ENCODE results near the gene MAML1.

Gene MAML1

DNA sequence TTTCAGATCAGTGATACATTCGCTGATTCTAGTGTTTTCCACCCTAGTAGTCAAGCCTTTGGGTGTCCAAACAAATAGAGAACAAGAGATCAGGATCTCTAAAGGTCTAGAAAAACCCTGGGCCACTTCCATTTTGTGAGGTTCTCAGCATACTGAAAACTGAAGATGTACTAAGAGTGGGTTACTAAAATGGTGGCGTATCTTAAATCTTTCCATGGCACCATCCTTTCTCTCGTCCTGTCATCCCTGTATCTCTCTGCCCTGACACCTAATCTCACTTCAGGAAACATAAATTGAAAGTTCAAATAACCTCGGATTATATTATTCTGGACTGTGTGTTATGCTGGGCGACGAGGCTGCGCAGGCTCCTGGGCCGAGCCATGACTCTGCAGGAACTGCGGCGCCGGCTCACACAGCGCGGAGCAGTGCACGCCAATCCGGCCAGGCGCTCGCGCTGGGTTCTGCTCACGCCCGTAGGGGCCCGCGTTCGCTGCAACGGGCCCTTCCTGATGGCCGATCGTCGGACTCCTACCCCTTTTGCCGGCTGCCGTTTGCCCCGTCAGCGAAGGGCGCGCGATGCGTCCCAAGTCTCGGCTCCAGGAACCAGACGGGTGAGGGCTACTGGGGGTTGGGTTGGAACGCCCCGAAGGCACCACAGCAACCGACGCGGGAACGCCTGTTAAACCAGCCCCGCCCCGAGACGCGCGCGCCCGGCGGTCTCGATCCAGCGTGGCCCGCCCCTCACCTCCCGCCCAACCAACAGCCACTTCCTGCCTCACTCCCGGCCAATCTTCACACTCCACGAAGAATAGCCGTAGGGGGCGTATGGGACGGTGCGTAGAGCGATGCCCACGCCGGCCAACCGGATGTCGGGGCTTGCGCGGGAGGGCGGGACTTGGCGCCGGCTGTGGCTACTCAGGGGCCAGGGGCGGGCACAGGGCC is 34.4 kb upstream of the MAML1 start:
- DNase-seq = peak; percentile 99
- Mint-ChIP-seq H3K4me1 (peaks cover 58% of the 10 kb centered on the region), H3K27me3 (ENCODE audit: low read depth, poor library complexity) (no peaks in the 10 kb centered on the region), H3K27ac (peak overlapping the region; percentile 99), H3K36me3 (ENCODE audit: low read depth) (peaks cover 31% of the 10 kb centered on the region), H3K4me3 (peak overlapping the region; percentile 98), H3K9me3 (peaks cover 10% of the 10 kb centered on the region)
- no peak for TF ChIP-seq CTCF (IDR thresholded peaks at IDR 0.05)

DNA sequence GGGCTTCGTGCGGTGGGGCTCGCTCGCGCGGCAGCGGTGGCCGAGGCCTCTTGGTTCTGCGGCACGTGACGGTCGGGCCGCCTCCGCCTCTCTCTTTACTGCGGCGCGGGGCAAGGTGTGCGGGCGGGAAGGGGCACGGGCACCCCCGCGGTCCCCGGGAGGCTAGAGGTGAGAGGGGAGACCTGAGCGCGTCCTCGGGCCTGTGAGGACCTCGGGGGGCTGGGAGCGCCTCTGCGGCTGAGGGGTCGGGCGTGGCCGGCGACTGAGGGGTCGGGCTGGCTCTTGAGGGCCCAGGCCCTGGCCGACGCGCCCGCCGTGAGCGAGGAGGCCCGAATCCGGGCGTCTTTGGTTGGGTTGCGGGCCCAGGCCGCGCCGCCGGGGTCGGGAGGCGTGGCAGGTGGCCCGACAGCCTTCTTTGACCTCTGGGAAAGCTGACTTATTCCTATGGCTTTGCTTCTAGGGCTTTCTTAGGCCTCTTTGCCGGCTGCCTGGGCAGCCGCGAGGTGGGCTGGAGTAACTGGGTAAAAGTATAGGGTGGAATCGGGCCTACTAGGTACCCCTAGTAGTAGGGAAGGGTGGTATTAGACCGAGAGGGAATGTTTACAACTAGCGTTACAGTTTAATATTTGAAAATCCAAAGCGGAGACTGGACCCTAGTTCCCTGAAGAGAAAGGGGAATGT is 33.5 kb upstream of the MAML1 start, which contains the start of gene CANX:
Gene CANX, plus strand, starts transcription at position 33 of the 681 bp plus-strand sequence. CDS start 6,715 bp downstream, outside the sequence.
- peak within 1 kb of the TSS; percentile 98 for H3K4me3 Mint-ChIP-seq
- peaks cover 39% of the 10 kb centered on the region for H3K36me3 Mint-ChIP-seq (ENCODE audit: low read depth)
- H3K4me1 Mint-ChIP-seq = peaks cover 64% of the 10 kb centered on the region
- no peak for TF ChIP-seq CTCF (IDR thresholded peaks at IDR 0.05)
- no peak for DNase-seq
- H3K27ac Mint-ChIP-seq = peak within 1 kb of the TSS; percentile 99
- H3K9me3 Mint-ChIP-seq = peaks cover 11% of the 10 kb centered on the region
- H3K27me3 Mint-ChIP-seq (ENCODE audit: low read depth, poor library complexity) = no peaks in the 10 kb centered on the region

DNA sequence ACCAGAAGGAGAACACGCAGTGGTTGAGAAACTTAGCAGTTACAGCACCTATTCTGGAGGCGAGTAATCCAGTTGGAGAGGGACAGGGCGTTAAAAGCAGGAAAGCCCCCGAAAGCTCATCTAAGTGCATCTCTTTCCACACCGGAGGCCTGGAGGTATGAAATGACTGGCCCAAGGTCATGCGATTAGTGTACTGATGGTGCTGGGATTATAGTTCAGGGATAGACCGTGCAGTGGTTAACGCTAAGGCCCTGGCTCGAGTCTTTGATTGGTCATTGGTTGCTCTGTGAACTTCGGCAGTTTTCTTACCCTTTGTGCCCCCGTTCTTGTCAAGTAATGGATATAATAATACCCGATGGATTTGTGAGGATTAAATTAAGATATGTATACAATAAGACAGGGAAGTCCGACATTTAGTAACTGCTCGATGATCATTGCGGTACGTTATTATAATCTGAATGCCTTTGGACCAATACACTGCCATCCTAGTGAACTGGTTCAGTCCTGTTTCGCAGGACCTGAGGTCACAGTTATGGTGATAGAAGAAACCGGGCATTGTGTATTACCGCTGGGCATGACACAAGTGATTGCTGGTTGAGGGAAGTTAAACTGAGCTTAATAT is 32.9 kb upstream of the MAML1 start:
- peaks cover 11% of the 10 kb centered on the region for H3K9me3 Mint-ChIP-seq
- TF ChIP-seq CTCF (IDR thresholded peaks at IDR 0.05) = no peak
- peaks cover 59% of the 10 kb centered on the region for H3K4me1 Mint-ChIP-seq
- peaks cover 37% of the 10 kb centered on the region for H3K36me3 Mint-ChIP-seq (ENCODE audit: low read depth)
- no peak for DNase-seq
- H3K4me3 Mint-ChIP-seq = peak overlapping the region; percentile 98
- peak overlapping the region; percentile 99 for H3K27ac Mint-ChIP-seq
- H3K27me3 Mint-ChIP-seq (ENCODE audit: low read depth, poor library complexity) = no peaks in the 10 kb centered on the region

DNA sequence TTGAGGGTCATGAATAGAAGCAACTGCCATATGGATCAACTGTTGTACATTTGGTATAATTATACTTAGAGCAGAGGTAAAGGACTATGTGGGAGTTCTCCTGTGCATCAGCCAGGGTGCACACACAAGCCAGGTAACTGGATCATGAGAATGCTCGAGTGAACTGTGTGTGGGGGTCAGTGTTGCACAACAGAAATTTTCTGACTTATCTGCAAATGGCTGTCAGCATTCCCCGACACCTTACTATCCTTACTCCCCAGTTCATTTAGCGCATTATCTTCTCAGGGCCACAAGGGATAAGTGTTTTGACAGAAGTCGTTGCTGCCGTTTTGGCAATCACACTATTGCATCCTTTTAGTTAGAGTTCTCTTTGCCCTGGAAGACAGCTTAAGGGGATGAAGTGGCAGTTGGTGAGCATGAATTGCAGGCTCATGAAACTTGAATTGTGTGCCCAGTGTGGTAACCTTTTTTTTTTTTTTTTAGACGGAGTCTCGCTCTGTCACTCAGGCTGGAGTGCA is 32.2 kb upstream of the MAML1 start:
- peaks cover 42% of the 10 kb centered on the region for H3K36me3 Mint-ChIP-seq (ENCODE audit: low read depth)
- peaks cover 59% of the 10 kb centered on the region for H3K4me1 Mint-ChIP-seq
- TF ChIP-seq CTCF (IDR thresholded peaks at IDR 0.05) = no peak
- H3K9me3 Mint-ChIP-seq = peaks cover 11% of the 10 kb centered on the region
- DNase-seq = no peak
- H3K27me3 Mint-ChIP-seq (ENCODE audit: low read depth, poor library complexity) = no peaks in the 10 kb centered on the region
- H3K4me3 Mint-ChIP-seq = peak overlapping the region; percentile 98
- H3K27ac Mint-ChIP-seq = no peak overlapping the region

GRCh38 chr5:179716286-179716685 is 16.3 kb upstream of the MAML1 start:
- Mint-ChIP-seq H3K9me3 (no peaks in the 10 kb centered on the region), H3K4me1 (peaks cover 5% of the 10 kb centered on the region), H3K36me3 (ENCODE audit: low read depth) (peaks cover 74% of the 10 kb centered on the region), H3K27me3 (ENCODE audit: low read depth, poor library complexity) (no peaks in the 10 kb centered on the region), H3K27ac (no peak overlapping the region), H3K4me3 (no peak overlapping the region)
- DNase-seq = no peak
- no peak for TF ChIP-seq CTCF (IDR thresholded peaks at IDR 0.05)
